AG04450 (cell line): ENCODE measurements around the gene CDA. TPM values are rescaled to one million over a fixed set of nuclear protein-coding genes. Genes with fewer than 3 reads are reported as not detected.

ENCODE experiments used
- CTCF ChIA-PET: fragments of 300-600, 350-600 bp; formaldehyde crosslinking; extraction: SDS; loops from one replicate; lab custom pipeline; 2022; ENCODE audit warnings: antibody characterized with exemption, inconsistent platforms; lab: Charles Lee
- POLR2A ChIA-PET: fragments of 350-600 bp; formaldehyde crosslinking; extraction: SDS; loops from one replicate; lab custom pipeline; 2021; ENCODE audit warnings: antibody characterized with exemption, inconsistent platforms; lab: Yijun Ruan, JAX
- DNase-seq: peaks from one replicate; pipeline ENCODE4 v3.0.0-alpha.2; 2011; ENCODE audit warnings: low read depth, low spot score
- H3K27ac ChIP-seq: one replicate; pipeline ENCODE4 v1.5.1; 2012; ENCODE audit warnings: low read depth, low read length, control low read depth
- H3K27me3 ChIP-seq: one replicate; pipeline ENCODE4 v1.6.0; 2012; ENCODE audit warnings: low read length; ENCODE audit not compliant: control insufficient read depth, insufficient read depth
- H3K4me3 ChIP-seq: 2 replicates; pipeline ENCODE4 v1.5.1; 2011; ENCODE audit warnings: mild to moderate bottlenecking, low read depth, low read length, control low read depth
- H3K9me3 ChIP-seq: 2 replicates; pipeline ENCODE4 v1.5.1; 2012; ENCODE audit warnings: low read length; ENCODE audit not compliant: control insufficient read depth, insufficient read depth
- polyA plus RNA-seq: library from polyadenylated mRNA; depleted of rRNA; stranded (reverse); fragments of >200 nt; gene quantifications from 2 replicates; pipeline ENCODE4 v1.2.3, GENCODE V29; 2011
- TF ChIP-seq, protein P1 (sequence below): IDR thresholded peaks from 2 replicates; pipeline ENCODE4 v1.5.1; 2011; ENCODE audit warnings: low read depth, low read length, control low read depth, inconsistent platforms

The CDA gene
- polyA plus RNA-seq, 1 experiment = 2.8 TPM

DNA sequence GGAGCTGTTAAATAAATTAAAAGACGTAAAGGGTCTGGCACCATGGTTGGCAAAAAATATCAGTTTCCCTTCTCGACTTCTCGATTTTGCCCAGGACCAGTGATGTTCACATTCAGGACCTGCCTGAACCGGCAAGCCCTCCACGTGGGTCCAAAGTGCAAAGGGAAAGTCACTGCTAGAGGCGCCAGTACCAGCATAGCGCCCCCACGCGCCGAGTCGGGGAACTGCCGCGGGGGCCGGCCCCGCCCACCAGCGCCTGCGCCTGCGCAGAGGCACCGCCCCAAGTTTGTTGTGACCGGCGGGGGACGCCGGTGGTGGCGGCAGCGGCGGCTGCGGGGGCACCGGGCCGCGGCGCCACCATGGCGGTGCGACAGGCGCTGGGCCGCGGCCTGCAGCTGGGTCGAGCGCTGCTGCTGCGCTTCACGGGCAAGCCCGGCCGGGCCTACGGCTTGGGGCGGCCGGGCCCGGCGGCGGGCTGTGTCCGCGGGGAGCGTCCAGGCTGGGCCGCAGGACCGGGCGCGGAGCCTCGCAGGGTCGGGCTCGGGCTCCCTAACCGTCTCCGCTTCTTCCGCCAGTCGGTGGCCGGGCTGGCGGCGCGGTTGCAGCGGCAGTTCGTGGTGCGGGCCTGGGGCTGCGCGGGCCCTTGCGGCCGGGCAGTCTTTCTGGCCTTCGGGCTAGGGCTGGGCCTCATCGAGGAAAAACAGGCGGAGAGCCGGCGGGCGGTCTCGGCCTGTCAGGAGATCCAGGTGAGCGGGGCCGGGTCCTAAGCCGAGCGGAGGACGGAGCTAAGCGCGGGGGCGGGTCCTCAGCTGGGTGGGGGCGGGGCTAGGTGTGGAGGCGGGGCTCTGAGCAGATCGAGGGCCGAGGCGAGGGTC lies 44.5 kb downstream of the CDA start, which contains the start of gene PINK1:
PINK1 (plus strand) TSS at position 269 of the 875 bp plus-strand sequence; CDS start at position 360, 91 bp downstream.
- no peaks in the 10 kb centered on the region for H3K9me3 ChIP-seq
- TF ChIP-seq, protein P1, sequence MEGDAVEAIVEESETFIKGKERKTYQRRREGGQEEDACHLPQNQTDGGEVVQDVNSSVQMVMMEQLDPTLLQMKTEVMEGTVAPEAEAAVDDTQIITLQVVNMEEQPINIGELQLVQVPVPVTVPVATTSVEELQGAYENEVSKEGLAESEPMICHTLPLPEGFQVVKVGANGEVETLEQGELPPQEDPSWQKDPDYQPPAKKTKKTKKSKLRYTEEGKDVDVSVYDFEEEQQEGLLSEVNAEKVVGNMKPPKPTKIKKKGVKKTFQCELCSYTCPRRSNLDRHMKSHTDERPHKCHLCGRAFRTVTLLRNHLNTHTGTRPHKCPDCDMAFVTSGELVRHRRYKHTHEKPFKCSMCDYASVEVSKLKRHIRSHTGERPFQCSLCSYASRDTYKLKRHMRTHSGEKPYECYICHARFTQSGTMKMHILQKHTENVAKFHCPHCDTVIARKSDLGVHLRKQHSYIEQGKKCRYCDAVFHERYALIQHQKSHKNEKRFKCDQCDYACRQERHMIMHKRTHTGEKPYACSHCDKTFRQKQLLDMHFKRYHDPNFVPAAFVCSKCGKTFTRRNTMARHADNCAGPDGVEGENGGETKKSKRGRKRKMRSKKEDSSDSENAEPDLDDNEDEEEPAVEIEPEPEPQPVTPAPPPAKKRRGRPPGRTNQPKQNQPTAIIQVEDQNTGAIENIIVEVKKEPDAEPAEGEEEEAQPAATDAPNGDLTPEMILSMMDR = peak; percentile 91
- peak within 1 kb of the TSS; percentile 11 for H3K27ac ChIP-seq
- ChIA-PET POLR2A (interaction anchor here (0.6 to 1.0 kb wide), 6 partner anchors 16 to 575 kb away, joined by 3 to 6 read pairs (median 4); partner anchors contain the start of gene DDOST), CTCF (interaction anchor here (0.5 to 8.4 kb wide), 44 partner anchors 9 to 1854 kb away, joined by 3 to 116 read pairs (median 4); partner anchors contain the start of genes CDA, DDOST and FAM43B)
- DNase-seq = no peak
- H3K27me3 ChIP-seq = no peaks in the 10 kb centered on the region
- H3K4me3 ChIP-seq = peak within 1 kb of the TSS; percentile 79

DNA sequence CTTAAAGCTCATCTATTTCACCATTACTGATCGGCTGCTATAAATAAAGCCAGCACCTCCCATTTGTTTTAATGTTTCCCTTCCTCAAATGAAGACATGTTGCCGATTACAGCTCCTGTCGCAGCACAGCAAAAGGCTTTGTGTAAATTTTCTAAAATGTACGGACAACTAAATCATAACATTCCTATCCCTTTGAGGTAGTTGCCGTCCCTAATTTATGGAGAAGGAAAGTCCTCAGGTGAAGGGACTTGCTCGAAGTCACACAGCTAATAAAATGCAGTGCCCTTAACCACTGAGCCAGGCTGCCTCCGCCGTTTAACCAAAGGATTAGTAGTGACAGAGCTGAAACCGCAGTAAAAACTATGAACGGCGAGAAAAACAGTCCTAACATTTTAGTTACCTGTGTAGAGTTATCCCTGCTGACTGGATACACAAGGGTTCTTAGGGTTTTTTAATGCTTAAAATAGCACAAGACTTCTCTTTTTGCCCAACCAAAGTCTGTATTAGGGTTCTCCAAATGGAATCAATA lies 45.2 kb downstream of the CDA start:
- CTCF ChIA-PET = interaction anchor here (0.5 to 8.4 kb wide), 19 partner anchors 11 to 1855 kb away, joined by 3 to 116 read pairs (median 3); no protein-coding TSS in a partner anchor
- Histone ChIP-seq H3K4me3 (peak overlapping the region; percentile 79), H3K9me3 (no peaks in the 10 kb centered on the region), H3K27ac (peak overlapping the region; percentile 11), H3K27me3 (no peaks in the 10 kb centered on the region)
- no peak for DNase-seq
- TF ChIP-seq, protein P1 = no peak
- POLR2A ChIA-PET = interaction anchor here (0.5 to 1.0 kb wide), 8 partner anchors 16 to 574 kb away, joined by 3 to 6 read pairs (median 4); partner anchors contain the start of gene DDOST

- ChIA-PET POLR2A (interaction anchor here (0.5 to 1.0 kb wide), 2 partner anchors 17 to 22 kb away, joined by 3 to 5 read pairs; no protein-coding TSS in a partner anchor), CTCF (interaction anchor here (1.0 to 8.4 kb wide), 7 partner anchors 11 to 111 kb away, joined by 3 to 116 read pairs (median 4); no protein-coding TSS in a partner anchor)
- no peak for DNase-seq
- TF ChIP-seq, protein P1 = no peak
- H3K9me3 ChIP-seq = no peaks in the 10 kb centered on the region
- H3K27me3 ChIP-seq = no peaks in the 10 kb centered on the region
- no peak overlapping the region for H3K27ac ChIP-seq
- peak overlapping the region; percentile 79 for H3K4me3 ChIP-seq
Observed at GRCh38 chr1:20634594-20635084, 45.7 kb downstream of the CDA start.

DNA sequence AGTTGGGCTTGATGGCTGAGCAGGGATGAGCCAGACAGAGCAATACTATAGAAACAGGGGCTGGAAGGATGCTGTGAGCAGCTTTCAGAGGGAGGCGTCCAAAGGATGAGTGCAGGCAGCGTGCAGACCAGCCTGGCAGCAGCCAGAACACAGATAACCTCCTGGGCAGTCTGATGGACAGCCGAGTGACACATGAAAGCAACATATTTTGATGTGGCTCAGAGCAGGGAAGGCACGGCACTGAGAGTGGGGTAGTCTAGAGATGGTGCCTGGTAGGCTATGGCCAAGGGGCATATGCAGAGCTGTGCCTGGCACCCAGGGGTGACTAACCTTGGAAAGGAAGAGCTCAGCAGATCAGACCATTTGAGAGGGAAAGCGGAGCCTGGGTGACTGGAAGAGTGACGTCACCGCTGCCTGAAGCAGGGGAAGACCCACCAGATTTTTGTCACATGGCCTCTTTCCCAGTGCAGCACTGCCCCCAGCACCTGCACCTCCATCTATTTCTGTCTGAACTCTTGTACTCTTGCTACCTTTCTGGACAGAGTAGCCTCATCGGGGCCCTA lies 48.0 kb downstream of the CDA start:
- POLR2A ChIA-PET = interaction anchor here (0.8 to 0.9 kb wide), 2 partner anchors 21 to 142 kb away, joined by 3 to 4 read pairs; no protein-coding TSS in a partner anchor
- no peaks in the 10 kb centered on the region for H3K9me3 ChIP-seq
- H3K4me3 ChIP-seq = no peak overlapping the region
- H3K27me3 ChIP-seq = no peaks in the 10 kb centered on the region
- no peak overlapping the region for H3K27ac ChIP-seq
- TF ChIP-seq, protein P1 = no peak
- CTCF ChIA-PET = interaction anchor here (8.4 kb wide), 1 partner anchor 61 kb away, joined by 105 read pairs; no protein-coding TSS in a partner anchor
- DNase-seq = no peak
